Keratinocyte (primary cell): ENCODE data around the gene PFKP. TPM values are rescaled to one million over a fixed set of nuclear protein-coding genes. Genes with fewer than 3 reads are reported as not detected.

Experiments used
- DNase-seq: peaks from one replicate; pipeline ENCODE4 v3.0.0-alpha.2; 2011; ENCODE audit warnings: low read depth, missing footprints, low spot score
- FAIRE-seq: peaks from 2 replicates; lab custom pipeline; 2011; peaks lifted over from hg19 to GRCh38; lab: Jason Lieb, UNC
- H2AFZ ChIP-seq: 2 replicates; pipeline ENCODE4 v1.6.0; 2012; ENCODE audit warnings: low read length, control low read depth, inconsistent platforms; ENCODE audit not compliant: control insufficient read depth
- H3K27ac ChIP-seq: 2 replicates; pipeline ENCODE4 v1.5.1; 2011; ENCODE audit warnings: low read length; ENCODE audit not compliant: control insufficient read depth, insufficient read depth
- H3K27me3 ChIP-seq: 3 replicates; pipeline ENCODE4 v1.6.0; 2011; ENCODE audit warnings: low read length; ENCODE audit not compliant: control insufficient read depth, insufficient read depth; ENCODE audit errors: extremely low read depth
- H3K36me3 ChIP-seq, 2 experiments: 2 replicates in 1 of 2; 3 replicates in 1 of 2; pipeline ENCODE4 v1.5.1; 2011; ENCODE audit warnings: low read length in 2 of 2, mild to moderate bottlenecking in 1 of 2; ENCODE audit not compliant: control insufficient read depth in 2 of 2, insufficient read depth in 2 of 2; ENCODE audit errors: extremely low read depth in 1 of 2
- H3K4me1 ChIP-seq: 3 replicates; pipeline ENCODE4 v1.5.1; 2011; ENCODE audit warnings: low read length; ENCODE audit not compliant: control insufficient read depth, insufficient read depth; ENCODE audit errors: extremely low read depth
- H3K4me2 ChIP-seq: 3 replicates; pipeline ENCODE4 v1.6.0; 2011; ENCODE audit warnings: low read depth, low read length; ENCODE audit not compliant: control insufficient read depth, insufficient read depth; ENCODE audit errors: extremely low read depth
- H3K4me3 ChIP-seq, 3 experiments: fragments of 200-600 bp in 1 of 3; sonication (generic) in 1 of 3; 2 replicates in 2 of 3; 3 replicates in 1 of 3; pipeline ENCODE4 v1.5.1; 2011 to 2016; ENCODE audit warnings: low read length in 3 of 3, mild to moderate bottlenecking in 3 of 3, control low read depth in 2 of 3, inconsistent platforms in 1 of 3, low read depth in 1 of 3, mixed read lengths in 1 of 3, mixed run types in 1 of 3, moderate library complexity in 1 of 3; ENCODE audit not compliant: control insufficient read depth in 2 of 3, insufficient read depth in 2 of 3; ENCODE audit errors: extremely low read depth in 1 of 3
- H3K79me2 ChIP-seq: 2 replicates; pipeline ENCODE4 v1.6.0; 2012; ENCODE audit warnings: low read length; ENCODE audit not compliant: control insufficient read depth, insufficient read depth
- H3K9ac ChIP-seq: 3 replicates; pipeline ENCODE4 v1.6.0; 2011; ENCODE audit warnings: low read length; ENCODE audit not compliant: control insufficient read depth, insufficient read depth; ENCODE audit errors: extremely low read depth
- H3K9me1 ChIP-seq: 3 replicates; pipeline ENCODE4 v1.6.0; 2011; ENCODE audit warnings: low read length; ENCODE audit not compliant: control insufficient read depth, insufficient read depth; ENCODE audit errors: extremely low read depth
- H3K9me3 ChIP-seq: 2 replicates; pipeline ENCODE4 v1.5.1; 2012; ENCODE audit warnings: low read depth, low read length; ENCODE audit not compliant: control insufficient read depth
- H4K20me1 ChIP-seq: 3 replicates; pipeline ENCODE4 v1.6.0; 2011; ENCODE audit warnings: low read length; ENCODE audit not compliant: control insufficient read depth, insufficient read depth; ENCODE audit errors: extremely low read depth
- CTCF ChIP-seq, 3 experiments: IDR thresholded peaks in 1 of 3; conservative IDR thresholded peaks in 1 of 3; optimal IDR thresholded peaks in 1 of 3; 2 replicates in 2 of 3; 3 replicates in 1 of 3; pipeline versions ENCODE3 to v1.5.1; 2011; ENCODE audit warnings: low read length in 3 of 3, mild to moderate bottlenecking in 3 of 3, moderate library complexity in 2 of 3, control low read depth in 1 of 3, inconsistent platforms in 1 of 3; ENCODE audit not compliant: insufficient read depth in 2 of 3; ENCODE audit errors: extremely low read depth in 1 of 3
- EZH2 ChIP-seq: IDR thresholded peaks from one replicate; pipeline ENCODE4 v1.6.1; 2012; ENCODE audit warnings: inconsistent platforms, mild to moderate bottlenecking, low read length, moderate library complexity
- dilution Hi-C: fragments of 300-500 bp; cut with MboI; formaldehyde crosslinking; loops from one replicate; pipeline ENCODE4 v1.7.0; 2020; ENCODE audit warnings: low sequenced_read_pairs; ENCODE audit not compliant: extremely low pct_ligation_motif_present
- polyA plus RNA-seq, 5 experiments: library from polyadenylated mRNA; depleted of rRNA in 3 of 5; stranded (reverse) in 3 of 5; stranded (forward) in 1 of 5; unstranded in 1 of 5; fragments of >200 nt; gene quantifications; 1 replicate in 1 of 5; 2 replicates in 3 of 5; 3 replicates in 1 of 5; pipeline versions ENCODE4 v1.2.1 to v1.2.3, GENCODE V29; 2011 to 2012; ENCODE audit warnings: missing spikeins in 2 of 5, low read depth in 1 of 5, low replicate concordance in 1 of 5

Gene PFKP
- polyA plus RNA-seq, 1 donor (not counting 4 experiments of a cell fraction or from before 2014, with no cell fraction given): 117 TPM

- no peaks in the 10 kb centered on the region for H3K9me1 ChIP-seq
- no peak for TF ChIP-seq CTCF (optimal IDR thresholded peaks at IDR 0.05 in 1 of 3, IDR thresholded peaks at IDR 0.05 in 1 of 3, conservative IDR thresholded peaks at IDR 0.05 in 1 of 3; ENCODE audit: extremely low read depth in 1 of 3, insufficient read depth in 2 of 3, low read length in 3 of 3)
- no peak for TF ChIP-seq EZH2
- H4K20me1 ChIP-seq: no peaks in the 10 kb centered on the region
- H3K9me3 ChIP-seq: no peaks in the 10 kb centered on the region
- no peaks in the 10 kb centered on the region for H3K36me3 ChIP-seq
- dilution Hi-C loops: no loop called here
- no peaks in the 10 kb centered on the region for H3K27me3 ChIP-seq
- no peaks in the 10 kb centered on the region for H3K79me2 ChIP-seq
- H3K9ac ChIP-seq: no peak overlapping the region
- DNase-seq (no peak), FAIRE-seq (no peak)
- no peak overlapping the region for H3K4me2 ChIP-seq
- no peak overlapping the region for H3K27ac ChIP-seq
- no peak overlapping the region for H3K4me3 ChIP-seq
- H3K4me1 ChIP-seq: no peaks in the 10 kb centered on the region
- no peak overlapping the region for H2AFZ ChIP-seq
Observed at GRCh38 chr10:3037182-3037581, 30.2 kb upstream of the PFKP start.

- H2AFZ ChIP-seq: no peak overlapping the region
- DNase-seq: no peak
- FAIRE-seq: no peak
Observed at GRCh38 chr10:3040069-3040468, 27.3 kb upstream of the PFKP start.

More at GRCh38 chr10:3040069-3040468, 27.3 kb upstream of the PFKP start:
- Histone ChIP-seq H3K4me3 (no peak overlapping the region), H3K9ac (no peak overlapping the region), H3K9me3 (no peaks in the 10 kb centered on the region), H3K4me1 (no peaks in the 10 kb centered on the region), H3K36me3 (no peaks in the 10 kb centered on the region), H3K4me2 (no peak overlapping the region), H4K20me1 (no peaks in the 10 kb centered on the region), H3K27me3 (no peaks in the 10 kb centered on the region), H3K79me2 (no peaks in the 10 kb centered on the region), H3K9me1 (no peaks in the 10 kb centered on the region), H3K27ac (no peak overlapping the region)
- no peak for TF ChIP-seq CTCF (optimal IDR thresholded peaks at IDR 0.05 in 1 of 3, IDR thresholded peaks at IDR 0.05 in 1 of 3, conservative IDR thresholded peaks at IDR 0.05 in 1 of 3; ENCODE audit: extremely low read depth in 1 of 3, insufficient read depth in 2 of 3, low read length in 3 of 3)
- TF ChIP-seq EZH2: no peak
- dilution Hi-C loops: no loop called here
